ENCODE data around the gene INPP5J. TPM values are rescaled to one million over a fixed set of nuclear protein-coding genes. Genes with fewer than 3 reads are reported as not detected.
"Not testable (repeated sequence)": the region's sequence is repeated elsewhere in the genome, so short reads cannot be mapped to it uniquely, and the experiment has no call there.

INPP5J gene
- 16.6 TPM for total RNA-seq
- long read RNA-seq, partial matches to known transcripts: 16 of 19 reads
- long read RNA-seq, other reads (novel, unspliced or antisense): 1 of 19 reads

GRCh38 chr22:31122532-31123291, at the start of gene INPP5J:
TSS of gene INPP5J (plus strand) at chr22:31122966. CDS start at chr22:31123015, 49 bp downstream.
- DNase-seq (ENCODE audit: missing footprints) (no peak), ATAC-seq (peak; percentile 75)
- intact Hi-C loops (cut with DNase I): no loop called here

- intact Hi-C loops (cut with DNase I): not testable (repeated sequence)
Measured at GRCh38 chr22:31073125-31073524, 49.6 kb upstream of the INPP5J start.

GRCh38 chr22:31073545-31074145, 49.1 kb upstream of the INPP5J start:
- intact Hi-C loops (cut with DNase I); ATAC-seq; DNase-seq (ENCODE audit: missing footprints): not testable (repeated sequence)

More at GRCh38 chr22:31073125-31073524, 49.6 kb upstream of the INPP5J start:
- DNase-seq (ENCODE audit: missing footprints); ATAC-seq: not testable (repeated sequence)

GRCh38 chr22:31075961-31076360, 46.8 kb upstream of the INPP5J start:
- peak; percentile 94 for ATAC-seq
- intact Hi-C loops (cut with DNase I): no loop called here
- DNase-seq (ENCODE audit: missing footprints): peak; percentile 95

- intact Hi-C loops (cut with DNase I): no loop called here
- DNase-seq (ENCODE audit: missing footprints): no peak
- ATAC-seq: no peak
Measured at GRCh38 chr22:31077681-31078080, 45.1 kb upstream of the INPP5J start.

- ATAC-seq; DNase-seq (ENCODE audit: missing footprints); intact Hi-C loops (cut with DNase I): not testable (repeated sequence)
Measured at GRCh38 chr22:31078389-31078788, 44.4 kb upstream of the INPP5J start.

GRCh38 chr22:31079095-31079642, 43.6 kb upstream of the INPP5J start:
- intact Hi-C loops (cut with DNase I): no loop called here
- ATAC-seq (no peak), DNase-seq (ENCODE audit: missing footprints) (no peak)

- no peak for DNase-seq (ENCODE audit: missing footprints)
- no peak for ATAC-seq
- intact Hi-C loops (cut with DNase I): no loop called here
Measured at GRCh38 chr22:31080164-31080847, 42.5 kb upstream of the INPP5J start.

- intact Hi-C loops (cut with DNase I): no loop called here
- DNase-seq (ENCODE audit: missing footprints) (peak; percentile 95), ATAC-seq (peak; percentile 82)
Measured at GRCh38 chr22:31080848-31081649, 41.7 kb upstream of the INPP5J start, which contains the start of gene SMTN. TSS of gene SMTN (plus strand) at chr22:31081318. CDS start at chr22:31083259, 1,941 bp downstream.

- ATAC-seq (no peak), DNase-seq (ENCODE audit: missing footprints) (no peak)
- intact Hi-C loops (cut with DNase I): loop anchor here (2.0 kb wide), 1 partner anchor 35 kb away; no protein-coding TSS in a partner anchor
Measured at GRCh38 chr22:31081963-31082605, 40.7 kb upstream of the INPP5J start.

GRCh38 chr22:31082606-31083376, 40.0 kb upstream of the INPP5J start:
- ATAC-seq (no peak), DNase-seq (ENCODE audit: missing footprints) (peak; percentile 76)
- intact Hi-C loops (cut with DNase I): loop anchor here (2.0 kb wide), 1 partner anchor 36 kb away; no protein-coding TSS in a partner anchor

GRCh38 chr22:31083377-31083768, 39.4 kb upstream of the INPP5J start:
- intact Hi-C loops (cut with DNase I): loop anchor here (2.0 kb wide), 1 partner anchor 37 kb away; no protein-coding TSS in a partner anchor
- DNase-seq (ENCODE audit: missing footprints) (no peak), ATAC-seq (no peak)

- peak; percentile 59 for DNase-seq (ENCODE audit: missing footprints)
- intact Hi-C loops (cut with DNase I): loop anchor here (1.0 to 2.0 kb wide), 2 partner anchors 37 to 137 kb away; no protein-coding TSS in a partner anchor
- ATAC-seq: no peak
Measured at GRCh38 chr22:31083923-31084810, 38.6 kb upstream of the INPP5J start.

GRCh38 chr22:31084811-31085492, 37.8 kb upstream of the INPP5J start:
- DNase-seq (ENCODE audit: missing footprints) (peak; percentile 96), ATAC-seq (peak; percentile 82)
- intact Hi-C loops (cut with DNase I): loop anchor here (1.0 to 5.0 kb wide), 3 partner anchors 116 to 147 kb away; partner anchors contain the start of gene TUG1

- intact Hi-C loops (cut with DNase I): loop anchor here (1.0 to 5.0 kb wide), 2 partner anchors 116 to 147 kb away; partner anchors contain the start of gene TUG1
- ATAC-seq (peak; percentile 24), DNase-seq (ENCODE audit: missing footprints) (peak; percentile 75)
Measured at GRCh38 chr22:31085493-31085824, 37.3 kb upstream of the INPP5J start.
